Embryonic facial prominence (tissue), 1 donor: ENCODE measurements around the gene UBE2E2.
"Not testable (repeated sequence)": the region's sequence is repeated elsewhere in the genome, so short reads cannot be mapped to it uniquely, and the experiment has no call there.

ENCODE experiments used
- DNase-seq: peaks from one replicate; pipeline ENCODE4 v3.0.0-alpha.2; 2016; ENCODE audit errors: extremely low spot score

The UBE2E2 gene

DNA sequence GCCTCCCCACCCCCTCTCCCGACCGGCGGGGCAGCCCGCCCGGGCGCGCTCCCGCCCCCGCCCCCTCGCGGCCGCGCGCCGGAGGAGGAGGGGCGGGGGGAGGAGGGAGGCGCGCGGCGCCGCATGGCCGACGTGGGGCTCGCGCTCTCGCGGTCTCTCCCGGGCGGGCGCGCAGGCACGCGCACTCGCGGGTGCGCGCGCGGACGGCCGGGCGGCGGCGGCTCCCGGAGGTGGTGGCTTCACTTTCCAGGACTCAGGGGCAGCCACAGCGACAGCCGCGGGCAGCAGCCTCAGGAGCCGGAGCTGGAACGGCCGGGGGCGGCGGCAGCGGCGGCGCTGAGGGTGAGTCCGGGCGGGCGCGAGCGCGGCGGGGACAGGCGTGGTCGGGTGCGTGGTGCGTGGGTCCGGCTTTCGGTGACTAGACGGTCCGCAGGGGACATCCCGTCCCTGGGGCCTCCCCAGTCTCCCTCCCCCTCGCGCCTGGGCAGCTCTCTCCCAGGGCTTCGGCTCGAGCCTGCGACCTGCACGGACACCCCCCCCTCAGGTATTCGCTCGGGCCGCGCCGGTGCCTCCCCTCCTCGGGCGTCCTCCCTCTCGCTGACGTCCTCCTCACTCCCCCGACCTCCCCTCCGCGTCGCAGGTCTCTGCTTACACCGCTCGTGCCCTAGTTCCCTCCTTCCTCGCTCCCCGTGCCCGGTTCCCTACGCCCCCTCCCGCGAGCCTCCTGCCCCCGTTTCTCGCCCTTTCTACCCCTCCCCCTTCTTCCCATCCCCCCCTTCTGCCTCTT lies at the start of gene UBE2E2:
UBE2E2 (plus strand) TSS at position 407 of the 787 bp plus-strand sequence.
- DNase-seq: peak; percentile 51

DNA sequence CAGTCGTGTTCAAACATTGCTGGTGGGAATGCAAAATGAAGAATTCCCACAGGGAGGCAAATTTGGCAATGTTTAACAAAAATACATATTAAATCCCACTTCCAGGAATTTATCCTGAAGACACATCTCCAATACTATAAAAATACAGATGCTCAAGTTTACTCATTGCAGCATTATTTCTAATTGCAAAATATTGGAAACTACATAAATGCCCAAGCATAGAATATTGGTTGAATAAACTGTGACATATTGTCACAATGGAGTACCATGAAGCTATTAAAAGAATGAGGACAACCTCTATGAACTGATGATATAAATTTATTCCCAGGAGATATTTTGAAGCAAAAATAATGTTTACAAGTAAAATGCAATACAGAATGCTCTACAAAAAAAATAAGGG lies 49.7 kb upstream of the UBE2E2 start:
- DNase-seq: no peak

DNA sequence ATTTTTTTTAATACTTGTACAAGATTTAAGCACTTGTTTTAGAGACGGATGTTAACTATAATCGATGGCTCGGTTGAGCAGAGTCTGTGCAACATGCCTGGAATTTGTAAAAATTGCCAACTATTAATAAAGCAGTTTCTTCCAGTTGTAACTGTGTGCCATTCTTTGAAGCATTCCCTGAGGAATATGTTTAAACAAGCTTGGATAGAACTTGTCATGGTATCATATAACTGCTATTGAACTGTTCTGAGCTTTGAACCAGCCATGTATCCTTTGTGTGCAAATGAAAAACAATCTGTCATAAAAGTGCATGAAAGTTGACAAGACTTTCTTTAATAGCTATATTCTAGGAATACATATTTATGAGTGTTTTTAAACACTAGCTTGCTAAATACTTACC lies 45.8 kb upstream of the UBE2E2 start:
- no peak for DNase-seq

DNA sequence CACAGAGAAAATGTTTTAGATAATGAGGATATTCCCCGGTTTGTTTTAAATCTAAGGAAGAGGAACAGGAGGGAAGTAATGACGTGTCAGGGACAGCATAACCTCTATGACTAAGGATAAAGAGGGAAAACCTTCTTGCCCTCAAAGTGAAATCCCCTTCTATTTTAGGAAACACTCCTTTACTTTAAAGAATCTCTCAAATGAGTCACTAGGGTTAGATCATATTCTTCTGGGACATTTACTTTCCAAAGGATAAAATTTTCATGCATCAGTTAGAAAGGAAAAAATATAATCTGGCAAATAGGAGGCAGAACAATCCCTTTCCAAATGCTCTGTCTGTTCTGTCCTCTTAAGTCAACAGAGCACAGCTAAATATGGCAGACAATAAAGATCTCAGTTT lies 43.2 kb upstream of the UBE2E2 start:
- no peak for DNase-seq

DNA sequence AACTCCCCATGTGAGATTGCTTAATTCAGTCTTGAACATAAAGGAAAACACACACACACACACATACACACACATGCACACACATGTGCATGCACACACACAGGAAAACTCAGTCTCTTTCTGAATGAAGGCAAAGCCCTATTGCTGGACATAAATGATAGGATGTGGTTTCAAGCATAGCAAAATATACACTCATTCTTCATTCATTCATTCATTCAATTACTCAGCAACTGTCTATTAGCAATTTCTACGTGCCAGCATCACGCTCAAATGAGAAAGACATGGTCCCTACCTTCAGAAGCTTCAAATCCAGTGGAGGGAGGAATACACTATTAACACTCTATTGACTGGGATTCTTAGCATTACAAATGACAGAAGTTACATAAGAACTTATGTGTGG lies 41.8 kb upstream of the UBE2E2 start:
- DNase-seq: no peak

DNA sequence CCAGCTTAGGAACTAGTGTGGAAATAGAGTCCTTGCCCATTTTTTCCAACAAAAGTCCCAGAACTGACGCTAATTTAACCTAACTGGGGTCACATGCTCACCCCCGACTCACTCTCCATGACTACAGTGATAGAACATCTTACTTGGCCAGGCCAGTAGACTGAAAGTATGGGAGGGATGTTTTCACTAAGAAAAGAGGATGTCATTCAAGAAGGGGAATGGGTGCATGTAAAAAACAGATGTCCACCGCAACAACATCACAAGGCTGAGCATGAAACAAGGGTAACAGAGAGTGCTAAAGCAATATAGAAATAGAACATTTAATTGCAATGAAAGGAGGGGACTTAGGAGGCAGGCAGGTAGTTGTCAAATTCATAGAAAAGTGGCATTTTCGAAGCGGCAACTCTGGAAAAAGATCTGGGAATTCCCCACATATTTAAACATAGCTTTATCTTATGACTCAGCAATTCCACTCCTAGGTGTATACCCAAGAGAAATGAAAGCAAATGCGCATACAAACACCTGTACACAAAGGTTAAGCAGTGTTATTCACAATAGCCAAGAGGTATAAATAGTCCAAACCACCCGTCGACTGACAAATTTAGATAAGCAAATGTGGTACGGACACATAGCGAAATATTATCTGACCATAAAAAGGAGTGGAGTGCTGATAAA lies 41.1 kb upstream of the UBE2E2 start:
- DNase-seq: no peak

DNA sequence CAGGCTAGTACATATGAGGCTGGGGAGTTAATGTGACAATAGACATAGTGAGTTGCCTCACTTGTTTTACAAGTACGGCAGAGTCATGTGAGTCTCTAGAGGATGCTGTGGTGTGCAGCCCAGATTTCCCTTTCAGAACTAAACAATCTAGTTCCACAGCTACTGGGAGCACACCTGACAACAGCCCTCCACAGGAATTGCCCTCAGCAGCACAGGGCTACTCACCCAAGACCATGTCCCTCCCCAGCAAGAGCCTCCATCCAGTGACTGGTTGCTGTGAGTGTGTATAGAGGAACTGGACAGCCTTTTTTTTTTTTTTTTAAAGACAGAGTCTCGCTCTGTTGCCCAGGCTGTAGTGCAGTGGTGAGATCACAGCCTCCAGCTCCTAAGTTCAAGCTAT lies 40.2 kb upstream of the UBE2E2 start:
- DNase-seq: no peak

DNA sequence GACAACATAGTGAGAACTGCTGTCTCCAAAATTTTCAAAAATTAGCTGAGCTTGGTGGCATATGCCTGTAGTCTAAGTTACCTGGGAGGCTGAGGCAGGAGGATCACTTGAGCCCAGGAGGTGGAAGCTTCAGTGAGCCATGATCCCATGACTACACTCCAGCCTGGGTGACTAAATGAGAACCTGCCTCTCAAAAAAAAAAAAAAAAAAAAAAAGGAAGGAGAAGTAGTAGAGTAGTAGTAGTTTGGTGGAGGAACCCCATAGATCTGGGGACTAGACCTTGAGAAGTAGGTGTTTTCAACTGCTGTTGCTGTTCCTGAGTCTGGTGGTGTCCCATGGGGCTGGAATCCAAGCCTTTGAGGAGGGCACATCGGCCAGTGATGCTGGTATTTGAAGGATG lies 38.4 kb upstream of the UBE2E2 start:
- DNase-seq: no peak

DNA sequence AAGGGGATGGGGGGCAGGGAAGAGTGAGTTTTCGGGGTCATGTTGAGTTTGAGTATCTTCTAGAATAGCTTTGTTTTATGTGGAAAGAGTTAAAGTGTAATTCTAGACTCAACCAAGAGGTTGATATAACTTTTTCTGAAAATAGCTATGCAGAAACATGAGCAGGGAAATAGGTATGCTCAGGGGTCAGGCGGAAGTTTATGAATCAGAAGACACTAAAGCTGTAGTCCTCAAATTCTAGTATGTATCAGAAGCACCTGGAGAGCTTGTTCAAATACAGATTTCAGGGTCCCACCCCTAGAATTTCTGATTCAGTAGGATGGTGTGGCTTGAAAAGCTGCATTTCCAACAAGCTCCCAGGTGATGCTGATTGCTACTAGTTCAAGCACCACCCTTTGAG lies 37.6 kb upstream of the UBE2E2 start:
- DNase-seq: no peak

DNA sequence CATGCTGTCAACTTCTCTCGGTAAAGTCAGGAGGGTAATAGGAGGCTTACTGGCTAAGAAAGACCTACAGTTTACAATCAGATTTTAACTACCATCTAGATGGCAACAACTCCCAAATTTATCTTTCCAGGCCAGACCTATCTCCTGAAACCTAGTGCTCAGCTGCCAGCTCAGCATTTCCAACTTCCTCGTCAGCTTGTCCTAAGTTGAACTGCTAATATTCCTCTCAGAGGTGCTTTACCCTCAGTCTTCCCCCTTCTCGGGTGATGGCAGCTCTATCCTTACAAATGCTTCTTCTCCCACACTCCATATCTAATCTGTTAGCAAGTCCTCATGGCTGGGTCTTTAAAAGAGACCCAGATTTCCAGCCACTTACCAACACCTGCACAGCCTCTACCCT lies 36.9 kb upstream of the UBE2E2 start:
- no peak for DNase-seq

DNA sequence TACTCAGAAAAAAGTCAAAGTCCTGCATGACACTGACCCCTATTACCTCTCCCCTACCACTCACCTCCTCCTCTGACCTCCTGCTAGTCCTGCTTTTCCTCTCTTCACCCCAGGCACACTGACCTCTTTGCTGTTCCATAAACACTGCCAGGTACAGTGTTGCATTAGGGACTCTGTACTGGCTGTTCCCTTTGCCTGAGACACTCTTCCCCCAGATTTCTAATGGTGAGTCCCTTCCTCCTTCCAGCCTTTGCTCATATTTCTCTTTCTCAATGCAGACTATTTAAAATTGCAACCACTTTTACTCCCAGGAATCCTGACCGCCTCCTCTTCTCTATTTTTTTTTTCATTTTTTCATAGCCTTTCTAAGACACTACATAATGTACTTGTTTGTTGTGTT lies 36.3 kb upstream of the UBE2E2 start:
- no peak for DNase-seq

DNA sequence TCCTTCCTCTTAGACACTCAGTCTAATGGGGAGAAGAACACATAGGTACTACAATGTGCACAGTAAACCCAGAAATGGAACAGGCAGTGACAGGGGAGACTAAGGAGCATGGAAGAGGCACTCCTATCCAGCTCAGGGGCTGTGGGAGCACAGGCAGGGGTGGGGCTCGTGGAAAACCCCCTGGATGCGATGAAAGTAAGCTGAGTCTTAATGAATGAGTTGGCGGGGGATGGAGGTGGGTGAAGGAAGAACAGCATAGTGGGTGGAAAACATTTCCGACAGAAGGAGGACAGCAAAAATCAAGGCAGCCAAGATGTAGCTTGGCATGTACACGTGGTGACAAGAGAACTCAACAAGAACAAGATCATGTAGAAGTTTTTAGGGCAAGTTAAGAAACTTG lies 33.6 kb upstream of the UBE2E2 start:
- no peak for DNase-seq

DNA sequence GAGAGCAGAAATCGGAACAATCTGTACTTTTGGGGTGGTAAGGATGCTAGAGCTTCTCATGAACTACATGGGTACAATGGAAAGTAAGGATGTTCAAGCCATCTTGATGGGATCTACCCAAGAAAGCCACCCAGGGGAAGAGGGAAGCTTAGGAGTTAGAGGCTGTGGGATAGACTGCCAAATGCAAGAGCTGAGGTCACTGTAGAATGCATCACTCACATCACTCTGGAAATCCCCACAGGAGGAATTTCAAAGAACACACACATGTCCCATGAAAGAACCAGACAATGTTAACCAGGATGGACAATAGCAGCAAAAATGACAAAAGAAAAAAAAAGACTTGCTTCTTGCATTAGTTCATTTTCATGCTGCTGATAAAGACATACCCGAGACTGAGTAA lies 32.8 kb upstream of the UBE2E2 start:
- DNase-seq: no peak

DNA sequence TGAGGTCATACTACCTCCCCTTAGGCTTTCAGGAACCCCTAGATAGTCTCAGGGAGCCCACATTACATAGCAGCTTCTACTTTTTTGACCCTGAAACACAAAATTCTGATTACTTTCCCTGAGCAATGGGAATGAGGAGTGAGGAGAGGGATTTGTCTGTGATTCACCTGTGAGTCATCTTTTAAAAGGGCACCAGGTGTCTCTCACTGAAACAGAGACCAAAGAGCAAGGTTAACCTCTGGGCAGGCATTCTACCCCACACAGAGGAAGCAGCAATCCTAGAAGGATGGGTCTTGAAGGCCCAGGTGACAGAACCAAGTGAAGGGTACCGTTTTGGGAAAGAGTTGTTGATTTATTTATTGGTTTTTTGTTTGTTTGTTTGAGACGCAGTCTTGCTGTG lies 31.1 kb upstream of the UBE2E2 start:
- no peak for DNase-seq

DNA sequence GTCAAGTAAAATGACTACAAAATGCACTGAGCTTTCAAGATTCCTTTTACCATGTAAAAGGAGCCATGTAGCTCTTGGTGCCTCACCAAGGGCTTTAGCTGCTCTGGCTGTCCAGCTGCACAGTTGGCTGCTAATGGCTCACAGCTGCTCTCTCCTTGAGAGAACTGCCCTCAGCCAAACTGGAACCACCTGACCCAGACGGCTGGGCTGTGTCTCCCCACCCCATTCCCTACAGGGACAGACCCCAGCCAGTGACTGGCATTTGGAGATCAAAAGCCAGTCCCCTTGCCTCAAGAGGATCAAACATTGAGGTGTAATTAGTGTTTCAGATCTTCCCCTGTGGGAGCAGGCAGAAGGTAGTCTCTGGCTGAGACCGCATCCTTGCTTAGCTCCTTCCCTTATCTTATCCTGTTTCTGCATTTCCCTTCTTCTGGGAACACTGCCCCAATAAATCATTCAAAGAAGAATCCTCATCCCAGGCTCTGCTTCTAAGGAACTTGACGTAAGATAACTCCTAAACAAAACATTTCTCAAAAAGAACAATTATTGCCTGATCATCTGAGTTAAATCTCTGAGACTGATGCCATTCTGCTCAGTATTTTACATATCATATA lies 28.6 kb upstream of the UBE2E2 start:
- no peak for DNase-seq

DNA sequence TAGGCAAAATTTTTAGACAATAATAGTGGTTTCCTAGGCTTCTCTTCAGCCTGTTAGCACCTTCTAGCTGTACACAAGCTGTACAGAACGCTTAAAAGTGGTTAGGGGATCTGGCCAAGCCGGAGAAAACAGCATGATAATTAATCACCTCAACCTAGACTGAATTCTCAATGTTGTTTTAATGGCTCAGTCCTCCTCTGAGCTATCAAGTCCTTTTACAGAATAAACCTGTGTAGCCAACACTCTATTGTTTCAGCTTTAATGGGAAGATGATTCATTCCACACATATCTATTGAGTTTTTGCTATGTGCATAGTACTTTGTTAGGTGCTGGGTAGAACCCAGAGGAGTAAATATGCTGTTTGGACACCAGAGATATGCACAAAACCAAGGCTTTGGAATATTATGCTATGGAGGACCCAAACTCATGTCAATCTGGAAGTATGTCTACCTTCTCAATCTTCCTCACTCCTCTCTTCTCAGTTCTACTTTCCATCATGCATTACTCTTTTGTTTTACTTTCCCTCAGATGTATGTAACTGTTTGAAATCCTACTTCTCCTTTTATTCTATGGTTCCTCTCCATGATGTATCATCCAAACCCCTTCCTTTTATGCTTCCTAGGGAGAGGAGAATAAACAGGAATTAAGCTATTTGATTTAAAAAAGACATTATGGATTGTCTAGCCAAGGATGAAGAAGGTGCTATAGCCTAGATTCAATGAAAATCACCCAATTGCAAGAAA lies 27.6 kb upstream of the UBE2E2 start:
- no peak for DNase-seq

DNA sequence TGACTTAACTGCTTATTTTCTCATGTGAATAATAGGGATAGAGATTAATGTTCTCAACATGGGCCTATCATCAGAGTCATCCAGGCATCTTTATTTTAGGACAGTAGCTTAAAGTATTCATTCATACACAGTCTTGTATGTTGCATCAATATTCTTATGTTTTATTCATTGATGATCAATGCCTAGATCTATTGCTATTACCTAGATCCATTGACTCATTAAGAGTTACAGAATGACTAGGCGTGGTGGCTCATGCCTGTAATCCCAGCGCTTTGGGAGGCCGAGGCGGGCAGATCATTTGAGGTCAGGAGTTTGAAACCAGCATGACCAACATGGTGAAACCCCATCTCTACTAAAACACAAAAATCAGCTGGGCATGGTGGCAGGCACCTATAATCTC lies 26.3 kb upstream of the UBE2E2 start:
- not testable (repeated sequence) for DNase-seq

DNA sequence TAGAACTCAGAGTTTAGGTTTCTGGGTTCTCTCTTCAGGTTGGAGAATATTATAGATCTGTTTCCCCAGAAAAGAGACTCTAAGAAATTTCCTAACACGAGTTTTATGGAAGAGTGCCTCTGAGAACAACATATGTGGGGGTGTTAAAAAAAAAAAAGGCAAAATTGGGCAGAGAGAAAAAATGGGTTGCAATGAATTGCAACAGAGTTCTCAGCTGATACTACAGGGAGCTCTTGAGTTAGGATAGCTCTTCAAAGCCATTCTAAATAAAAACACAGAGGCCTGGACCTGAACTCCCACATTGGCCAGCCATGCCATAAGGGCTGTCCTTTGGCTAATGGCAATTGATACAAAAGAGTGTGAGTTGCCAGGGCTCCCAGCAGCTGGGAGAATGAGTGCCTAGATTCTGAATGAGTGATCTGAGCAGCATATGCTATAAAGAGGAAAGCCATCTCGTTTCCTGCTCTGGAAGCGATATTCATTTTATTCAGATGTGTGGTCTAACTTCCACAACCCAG lies 20.1 kb upstream of the UBE2E2 start:
- DNase-seq: no peak

DNA sequence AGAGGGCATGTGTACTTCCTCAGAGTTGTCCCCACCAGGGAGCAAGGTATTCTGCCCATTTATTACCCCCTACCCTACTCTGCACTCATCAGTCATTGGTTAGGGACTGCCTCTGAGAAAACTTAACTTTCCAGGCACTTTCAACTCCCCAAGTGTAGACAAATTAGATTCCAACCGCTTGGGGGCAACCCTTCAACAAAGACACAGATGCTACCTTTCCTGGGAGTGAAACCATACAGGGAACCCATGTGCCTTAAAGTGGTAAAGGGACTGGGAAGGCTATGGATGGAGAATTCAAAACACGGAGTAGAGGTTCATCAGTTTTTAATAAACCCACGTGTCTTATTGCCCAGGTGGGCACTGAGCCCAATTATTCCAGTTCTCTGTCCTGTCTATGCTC lies 19.4 kb upstream of the UBE2E2 start:
- no peak for DNase-seq

DNA sequence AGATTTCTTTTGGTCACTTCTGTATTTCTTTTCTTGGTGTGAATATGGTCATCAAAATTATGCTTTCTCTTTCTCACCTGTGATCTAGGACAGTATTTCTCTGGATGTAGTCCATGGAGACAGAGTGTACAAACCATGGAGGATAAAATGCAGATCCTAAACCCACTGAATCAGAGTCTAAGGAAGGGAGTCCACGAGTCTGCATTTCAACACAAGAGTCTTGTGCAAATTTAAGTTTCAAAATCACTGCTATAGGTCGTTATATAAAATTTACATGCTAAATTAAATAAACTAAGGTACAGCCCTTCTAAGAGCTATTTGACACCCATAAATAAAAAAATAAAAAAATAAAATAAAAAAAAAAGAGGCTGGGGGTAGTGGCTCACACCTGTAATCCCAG lies 17.3 kb upstream of the UBE2E2 start:
- DNase-seq: no peak

DNA sequence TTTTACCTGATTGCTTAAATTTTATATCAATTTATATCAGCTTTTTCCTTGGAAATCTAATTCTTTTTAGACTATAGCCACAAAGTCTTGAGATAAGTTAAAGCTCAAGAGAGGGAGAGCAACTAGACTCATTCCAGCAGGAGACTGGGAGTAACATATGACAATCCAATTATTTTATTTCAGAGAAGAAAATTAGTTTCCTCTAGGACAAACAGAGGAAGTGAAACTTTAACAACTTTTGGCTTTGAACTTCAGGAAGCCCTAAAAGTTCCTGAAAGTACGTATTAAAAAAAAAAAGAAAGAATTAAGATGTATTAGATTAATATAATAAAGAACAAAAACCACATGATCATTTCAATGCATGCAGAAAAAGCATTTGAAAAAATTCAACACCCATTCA lies 13.9 kb upstream of the UBE2E2 start:
- no peak for DNase-seq

DNA sequence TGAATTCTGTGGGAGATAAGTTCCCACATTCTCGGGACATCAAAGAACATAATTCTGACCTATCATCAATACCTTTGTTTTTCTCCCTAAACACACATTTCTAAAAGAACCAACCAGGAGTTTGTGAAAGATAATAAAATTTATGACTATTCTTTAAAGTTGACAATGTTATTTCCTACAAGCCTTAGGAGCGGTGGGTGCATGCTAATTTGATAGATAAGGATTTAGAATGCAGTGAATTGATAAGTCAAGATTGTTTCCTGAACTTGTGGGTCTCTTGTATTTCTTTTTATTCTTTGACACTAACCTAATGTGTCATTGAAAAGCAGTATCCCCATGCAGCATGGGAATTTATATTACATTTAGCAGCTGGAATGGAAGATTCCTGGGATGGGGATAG lies 10.3 kb upstream of the UBE2E2 start:
- no peak for DNase-seq
